ENCODE results near the gene NINJ1.

Gene NINJ1

DNA sequence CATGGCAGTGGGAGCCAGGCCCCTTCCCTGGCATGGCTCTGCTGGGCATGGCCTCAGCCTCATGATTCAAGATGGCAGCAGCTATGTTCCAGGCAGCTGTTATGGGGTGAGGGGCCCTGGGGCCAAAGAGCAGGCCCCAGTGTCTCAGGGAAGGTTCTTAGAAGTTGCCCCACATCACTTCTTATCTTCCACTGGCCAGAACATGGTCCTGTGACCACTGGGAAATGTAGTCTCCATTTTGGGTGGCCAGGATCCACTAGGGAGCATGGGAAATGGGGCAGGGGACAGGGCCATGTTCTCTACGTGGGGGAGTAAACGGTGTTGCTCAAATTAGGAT, 57.3 kb downstream of the NINJ1 start:
- no peak for FAIRE-seq
- no peak for DNase-seq (ENCODE audit: extremely low spot score, insufficient read length, low read depth)

DNA sequence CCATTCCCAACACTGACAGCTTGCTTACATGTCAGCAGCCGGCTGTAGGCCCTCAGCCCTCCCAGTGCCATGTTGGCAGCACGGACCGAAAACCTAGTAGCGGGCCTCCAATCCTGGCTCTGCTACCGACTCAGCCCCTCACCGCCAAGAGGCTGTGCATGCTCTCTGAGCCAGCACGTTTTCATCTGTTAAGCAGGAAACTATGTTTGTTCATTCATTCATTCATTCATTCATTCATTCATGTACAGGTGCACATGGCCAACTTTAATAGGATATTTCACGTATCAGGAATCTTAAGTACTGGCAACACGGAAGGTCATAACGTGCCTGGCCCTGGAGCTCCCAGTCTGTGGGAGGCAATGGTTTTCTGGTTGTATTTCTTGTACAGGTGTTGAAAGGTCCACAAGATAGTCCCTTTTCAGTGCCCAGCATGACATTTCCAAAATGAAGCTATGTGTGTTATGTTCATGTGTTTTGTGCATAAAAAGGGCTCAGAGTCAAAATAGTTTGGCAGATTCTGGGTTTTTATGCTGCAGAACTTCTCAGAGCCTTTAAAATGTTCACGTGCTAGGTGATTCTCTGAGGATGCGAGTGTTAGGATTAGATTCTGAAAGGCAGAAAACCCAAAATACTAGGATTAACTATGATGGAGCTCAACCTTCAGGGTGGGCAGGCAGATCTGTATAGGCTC, 57.8 kb downstream of the NINJ1 start:
- no peak for DNase-seq (ENCODE audit: extremely low spot score, insufficient read length, low read depth)
- FAIRE-seq, result no peak

DNA sequence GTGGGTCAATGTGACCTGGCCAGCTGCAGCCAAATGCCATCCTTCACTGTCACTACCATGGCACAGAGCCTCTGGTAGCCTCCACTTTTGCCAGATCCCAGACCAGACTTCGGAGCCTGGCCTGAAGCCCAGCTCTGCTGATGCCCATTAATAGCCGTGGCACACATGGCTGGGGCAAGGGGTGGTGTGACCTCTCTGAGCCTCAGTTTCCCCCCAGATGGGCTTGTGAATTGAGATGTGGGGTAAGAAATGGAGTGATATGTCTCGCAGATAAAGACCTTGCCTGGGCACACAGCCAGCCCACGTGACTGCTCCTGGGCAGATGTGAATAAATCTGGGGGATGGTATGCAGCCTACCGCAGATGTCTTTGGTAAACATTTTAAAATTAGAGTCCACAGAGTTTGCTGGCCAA, 61.7 kb downstream of the NINJ1 start:
- FAIRE-seq, result no peak
- no peak for DNase-seq (ENCODE audit: extremely low spot score, insufficient read length, low read depth)

Data from GM18507 (cell line).